Cardiac fibroblast (primary cell): ENCODE data around the gene EPHA8.

Experiments
- DNase-seq, 2 donors: peaks; one replicate each; pipeline versions ENCODE4 v3.0.0 to v3.0.0-alpha.2; 2010; ENCODE audit warnings: low read depth in 2 of 2
- H3K4me3 ChIP-seq, 2 donors: replicated peaks in 1 of 2; 1 replicate in 1 of 2; 2 replicates in 1 of 2; pipeline ENCODE4 v1.5.1; 2011; ENCODE audit warnings: low read depth in 2 of 2, low read length in 2 of 2, mild to moderate bottlenecking in 2 of 2, moderate library complexity in 1 of 2
- TF ChIP-seq, protein P1 (sequence below): IDR thresholded peaks from one replicate; pipeline ENCODE4 v1.5.1; 2011; ENCODE audit warnings: low read depth, mild to moderate bottlenecking, low read length, inconsistent platforms

EPHA8 gene

GRCh38 chr1:22608361-22608760, 45.1 kb downstream of the EPHA8 start:
- TF ChIP-seq, protein P1, sequence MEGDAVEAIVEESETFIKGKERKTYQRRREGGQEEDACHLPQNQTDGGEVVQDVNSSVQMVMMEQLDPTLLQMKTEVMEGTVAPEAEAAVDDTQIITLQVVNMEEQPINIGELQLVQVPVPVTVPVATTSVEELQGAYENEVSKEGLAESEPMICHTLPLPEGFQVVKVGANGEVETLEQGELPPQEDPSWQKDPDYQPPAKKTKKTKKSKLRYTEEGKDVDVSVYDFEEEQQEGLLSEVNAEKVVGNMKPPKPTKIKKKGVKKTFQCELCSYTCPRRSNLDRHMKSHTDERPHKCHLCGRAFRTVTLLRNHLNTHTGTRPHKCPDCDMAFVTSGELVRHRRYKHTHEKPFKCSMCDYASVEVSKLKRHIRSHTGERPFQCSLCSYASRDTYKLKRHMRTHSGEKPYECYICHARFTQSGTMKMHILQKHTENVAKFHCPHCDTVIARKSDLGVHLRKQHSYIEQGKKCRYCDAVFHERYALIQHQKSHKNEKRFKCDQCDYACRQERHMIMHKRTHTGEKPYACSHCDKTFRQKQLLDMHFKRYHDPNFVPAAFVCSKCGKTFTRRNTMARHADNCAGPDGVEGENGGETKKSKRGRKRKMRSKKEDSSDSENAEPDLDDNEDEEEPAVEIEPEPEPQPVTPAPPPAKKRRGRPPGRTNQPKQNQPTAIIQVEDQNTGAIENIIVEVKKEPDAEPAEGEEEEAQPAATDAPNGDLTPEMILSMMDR: no peak
- no peak overlapping the region for H3K4me3 ChIP-seq
- DNase-seq: no peak

GRCh38 chr1:22609291-22609690, 46.0 kb downstream of the EPHA8 start:
- H3K4me3 ChIP-seq: no peak overlapping the region
- TF ChIP-seq, protein P1: no peak
- no peak for DNase-seq

- TF ChIP-seq, protein P1: no peak
- DNase-seq: peak; percentile 64
- H3K4me3 ChIP-seq: no peak overlapping the region
Measured at GRCh38 chr1:22611530-22611947, 48.2 kb downstream of the EPHA8 start.

DNA sequence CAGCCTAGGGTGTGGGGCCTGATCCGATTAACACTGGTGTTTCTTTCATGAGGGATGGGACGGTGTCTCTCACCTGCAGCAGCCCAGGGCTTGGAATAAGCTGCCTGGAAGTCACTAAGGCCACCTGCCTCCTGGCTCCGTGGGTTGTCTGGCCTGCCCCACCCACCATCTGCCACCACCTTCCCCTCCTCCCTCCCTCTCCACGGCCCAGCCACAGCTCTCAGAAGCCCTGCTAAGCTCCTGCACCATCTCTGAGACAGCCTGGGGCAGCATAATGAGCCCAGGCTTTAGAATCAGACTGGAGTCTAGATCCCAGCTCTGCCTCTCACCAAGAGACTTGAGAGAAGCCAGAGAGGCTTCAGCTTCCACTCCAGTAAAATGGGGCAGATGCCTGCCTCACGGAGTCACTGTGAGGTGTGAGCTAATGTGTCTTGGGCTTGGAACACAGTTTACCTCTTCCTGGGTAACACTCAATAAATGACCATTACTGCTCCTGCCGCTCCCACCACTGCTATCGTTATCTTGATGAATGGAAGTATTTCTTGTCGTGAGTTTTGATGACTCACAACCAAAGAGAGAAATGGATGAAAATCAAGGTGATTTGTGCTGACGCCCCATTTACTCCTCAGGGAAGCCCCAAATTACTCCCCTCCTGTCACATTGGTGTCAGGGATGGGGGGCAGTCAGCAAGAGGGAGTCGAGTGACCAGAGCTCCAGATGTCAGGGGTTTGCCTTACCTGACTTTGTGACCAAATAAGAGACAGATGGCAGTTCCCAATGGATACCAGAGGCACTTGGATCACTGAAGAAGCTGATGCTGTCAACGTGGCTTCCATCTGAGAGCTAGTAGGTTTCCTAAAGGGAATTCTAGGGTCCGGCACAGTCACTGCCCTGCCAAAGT, 49.6 kb downstream of the EPHA8 start:
- no peak for DNase-seq
- no peak overlapping the region for H3K4me3 ChIP-seq
- TF ChIP-seq, protein P1: no peak

GRCh38 chr1:22613572-22613918, 50.3 kb downstream of the EPHA8 start:
- H3K4me3 ChIP-seq: no peak overlapping the region
- DNase-seq: no peak
- TF ChIP-seq, protein P1: no peak

- no peak for DNase-seq
- H3K4me3 ChIP-seq: no peak overlapping the region
Measured at GRCh38 chr1:22613951-22614350, 50.7 kb downstream of the EPHA8 start.

More at GRCh38 chr1:22613951-22614350, 50.7 kb downstream of the EPHA8 start:
- TF ChIP-seq, protein P1: no peak
